Measurements from ENCODE around the gene CTSW. TPM values are rescaled to one million over a fixed set of nuclear protein-coding genes. Genes with fewer than 3 reads are reported as not detected.

CTSW gene
- polyA plus RNA-seq, 2 of the 4 experiments (the other 2 are of a cell fraction) = not detected

DNA sequence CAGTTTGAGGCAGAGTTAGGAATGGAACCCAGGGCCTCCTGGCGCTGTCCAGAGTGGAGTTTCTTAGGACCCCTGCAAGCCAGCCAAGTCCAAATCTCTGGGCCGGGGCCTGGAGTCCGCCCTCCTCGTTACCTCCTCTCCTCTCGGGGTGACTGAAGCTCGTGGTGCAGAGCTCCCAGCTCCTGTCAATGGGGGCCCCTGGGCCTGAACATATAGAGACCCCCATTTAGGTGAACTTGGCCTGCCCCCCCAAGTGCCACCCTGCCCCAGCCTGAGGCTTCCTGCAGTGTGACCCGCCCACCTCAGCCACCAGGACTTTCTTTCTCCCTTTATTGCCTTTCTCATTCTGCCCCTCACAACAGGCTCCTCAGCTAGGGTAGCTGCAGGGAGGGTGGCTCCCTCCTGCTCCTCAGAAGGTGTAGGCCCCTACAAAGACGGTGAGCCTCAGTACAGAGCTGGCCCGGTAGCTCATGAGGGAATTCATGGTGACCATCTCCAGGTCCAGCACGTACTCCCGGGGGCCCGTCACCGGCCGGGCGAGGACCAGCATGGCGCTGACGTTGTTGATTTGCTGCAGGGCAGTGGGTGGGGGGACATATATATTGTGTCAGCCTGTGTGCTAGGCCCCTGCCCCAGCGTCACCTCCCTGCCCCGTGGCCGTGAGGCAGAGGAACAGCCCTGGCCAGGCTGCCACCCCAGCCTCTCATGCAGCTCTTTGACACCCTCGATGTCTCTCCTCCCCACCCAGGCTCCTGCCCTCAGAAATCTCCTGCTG is 12.9 kb upstream of the CTSW start:
- no peak for FAIRE-seq
- Histone ChIP-seq H3K27ac (no peak overlapping the region), H3K4me3 (no peak overlapping the region), H3K4me1 (peaks cover 7% of the 10 kb centered on the region), H3K4me2 (no peak overlapping the region), H3K9me3 (no peaks in the 10 kb centered on the region)
- no peak for ATAC-seq
- 96% methylated on average over 21 of the region's 21 CpGs for WGBS (ENCODE audit: missing lambda C conversion rate)
- TF ChIP-seq POLR2AphosphoS2 (conservative IDR thresholded peaks at IDR 0.05; ENCODE audit: low read length) = no peak
- TF ChIP-seq ZNF302 (CRISPR knock-in tag; IDR thresholded peaks at IDR 0.05) = no peak
- no peak for TF ChIP-seq BHLHE40 (IDR thresholded peaks at IDR 0.05; ENCODE audit: low read depth, low read length)
- TF ChIP-seq EP300 (IDR thresholded peaks at IDR 0.05) = no peak
- TF ChIP-seq JUNB (IDR thresholded peaks at IDR 0.05) = no peak
- TF ChIP-seq TP53 (CRISPR knock-in tag; IDR thresholded peaks at IDR 0.05) = no peak
- TF ChIP-seq, protein P1, sequence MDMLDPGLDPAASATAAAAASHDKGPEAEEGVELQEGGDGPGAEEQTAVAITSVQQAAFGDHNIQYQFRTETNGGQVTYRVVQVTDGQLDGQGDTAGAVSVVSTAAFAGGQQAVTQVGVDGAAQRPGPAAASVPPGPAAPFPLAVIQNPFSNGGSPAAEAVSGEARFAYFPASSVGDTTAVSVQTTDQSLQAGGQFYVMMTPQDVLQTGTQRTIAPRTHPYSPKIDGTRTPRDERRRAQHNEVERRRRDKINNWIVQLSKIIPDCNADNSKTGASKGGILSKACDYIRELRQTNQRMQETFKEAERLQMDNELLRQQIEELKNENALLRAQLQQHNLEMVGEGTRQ (IDR thresholded peaks at IDR 0.05) = no peak
- no peak for TF ChIP-seq GATA3 (IDR thresholded peaks at IDR 0.05; ENCODE audit: borderline replicate concordance)
- CTCF ChIA-PET = interaction anchor here (0.9 to 5.9 kb wide), 8 partner anchors 6 to 155 kb away, joined by 3 to 78 read pairs (median 4); partner anchors contain the start of genes CCDC85B, CFL1, FIBP and KAT5
- POLR2A ChIA-PET = interaction anchor here (1.1 kb wide), 1 partner anchor 8 kb away, joined by 4 read pairs; the partner anchor contains the start of gene CFL1
- DNase-seq (ENCODE audit: low read depth in 1 of 2, low spot score in 1 of 2) = no peak

DNA sequence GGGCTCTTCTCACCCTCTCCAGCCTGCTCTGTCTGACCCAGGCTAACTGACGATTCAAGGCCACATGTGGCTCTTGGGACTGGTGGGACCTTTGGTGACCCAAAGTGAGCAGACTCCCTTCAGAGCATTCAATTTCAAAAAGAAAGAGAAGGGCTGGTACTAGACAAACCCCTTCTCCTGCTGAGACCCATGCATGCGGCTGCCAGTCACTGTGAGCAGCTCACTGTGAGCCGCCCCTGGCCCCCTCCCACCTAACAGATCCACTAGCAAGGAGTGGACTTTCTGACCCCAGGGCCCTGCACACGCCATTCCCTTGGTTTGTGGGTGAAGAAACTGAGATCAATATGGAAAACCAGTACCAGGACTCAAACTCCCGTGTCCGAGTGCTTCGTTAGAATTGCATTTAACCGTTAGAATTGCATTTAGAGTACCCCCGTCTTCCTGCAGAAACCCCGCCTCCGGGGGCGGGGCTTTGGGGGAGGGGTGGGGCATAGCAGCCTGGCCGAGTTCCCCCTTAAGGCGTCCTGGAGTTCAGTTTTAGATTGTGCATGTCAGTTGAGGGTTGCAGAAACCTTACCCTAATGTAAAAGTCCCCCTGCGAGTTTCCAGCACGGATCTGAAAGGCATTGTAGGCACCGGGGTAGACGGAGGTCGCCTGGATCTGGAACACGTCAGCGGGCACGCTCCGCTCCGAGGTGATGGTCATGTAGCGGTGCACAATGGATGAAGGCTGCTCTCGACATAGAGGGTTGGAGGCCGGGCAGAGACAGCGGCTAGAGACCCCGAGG is 12.2 kb upstream of the CTSW start:
- H3K27ac ChIP-seq = no peak overlapping the region
- ChIA-PET CTCF (interaction anchor here (0.9 to 7.5 kb wide), 9 partner anchors 7 to 156 kb away, joined by 3 to 158 read pairs (median 5); partner anchors contain the start of genes CCDC85B, CFL1, FIBP and KAT5), POLR2A (interaction anchor here (1.1 to 2.9 kb wide), 2 partner anchors 8 to 9 kb away, joined by 4 to 15 read pairs; partner anchors contain the start of genes CFL1 and MUS81)
- ATAC-seq = no peak
- DNase-seq (ENCODE audit: low read depth in 1 of 2, low spot score in 1 of 2) = no peak
- TF ChIP-seq, protein P1 (IDR thresholded peaks at IDR 0.05) = no peak
- TF ChIP-seq PBX3 (IDR thresholded peaks at IDR 0.05) (no peak), ZNF302 (CRISPR knock-in tag; IDR thresholded peaks at IDR 0.05) (no peak), GATA3 (IDR thresholded peaks at IDR 0.05; ENCODE audit: borderline replicate concordance) (no peak), CHD4 (IDR thresholded peaks at IDR 0.05; ENCODE audit: borderline replicate concordance) (no peak), KDM1A (IDR thresholded peaks at IDR 0.05; ENCODE audit: low read depth) (no peak), JUN (IDR thresholded peaks at IDR 0.05) (no peak), CBX2 (IDR thresholded peaks at IDR 0.05; ENCODE audit: borderline replicate concordance, low read depth) (no peak), SREBF2 (IDR thresholded peaks at IDR 0.05) (no peak), FOSB (CRISPR knock-in tag; IDR thresholded peaks at IDR 0.05) (no peak), HEYL (CRISPR knock-in tag; IDR thresholded peaks at IDR 0.05) (no peak), MAFK (IDR thresholded peaks at IDR 0.05; ENCODE audit: partially characterized antibody) (no peak), ZFP36 (IDR thresholded peaks at IDR 0.05; ENCODE audit: borderline replicate concordance, partially characterized antibody) (no peak), NPAS2 (CRISPR knock-in tag; IDR thresholded peaks at IDR 0.05; ENCODE audit: borderline replicate concordance) (no peak)
- TF ChIP-seq, protein P2, sequence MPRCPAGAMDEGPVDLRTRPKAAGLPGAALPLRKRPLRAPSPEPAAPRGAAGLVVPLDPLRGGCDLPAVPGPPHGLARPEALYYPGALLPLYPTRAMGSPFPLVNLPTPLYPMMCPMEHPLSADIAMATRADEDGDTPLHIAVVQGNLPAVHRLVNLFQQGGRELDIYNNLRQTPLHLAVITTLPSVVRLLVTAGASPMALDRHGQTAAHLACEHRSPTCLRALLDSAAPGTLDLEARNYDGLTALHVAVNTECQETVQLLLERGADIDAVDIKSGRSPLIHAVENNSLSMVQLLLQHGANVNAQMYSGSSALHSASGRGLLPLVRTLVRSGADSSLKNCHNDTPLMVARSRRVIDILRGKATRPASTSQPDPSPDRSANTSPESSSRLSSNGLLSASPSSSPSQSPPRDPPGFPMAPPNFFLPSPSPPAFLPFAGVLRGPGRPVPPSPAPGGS (IDR thresholded peaks at IDR 0.05) = no peak
- TF ChIP-seq, protein P3, sequence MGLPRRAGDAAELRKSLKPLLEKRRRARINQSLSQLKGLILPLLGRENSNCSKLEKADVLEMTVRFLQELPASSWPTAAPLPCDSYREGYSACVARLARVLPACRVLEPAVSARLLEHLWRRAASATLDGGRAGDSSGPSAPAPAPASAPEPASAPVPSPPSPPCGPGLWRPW (IDR thresholded peaks at IDR 0.05) = no peak
- 79% methylated on average over 29 of the region's 29 CpGs for WGBS (ENCODE audit: missing lambda C conversion rate)
- H3K9me3 ChIP-seq = no peaks in the 10 kb centered on the region
- FAIRE-seq = no peak
- no peak overlapping the region for H3K4me2 ChIP-seq
- H3K4me1 ChIP-seq = no peaks in the 10 kb centered on the region
- H3K4me3 ChIP-seq = no peak overlapping the region
